K562 (cell line): ENCODE measurements around the gene SLC4A2. TPM values are rescaled to one million over a fixed set of nuclear protein-coding genes. Genes with fewer than 3 reads are reported as not detected.

Experiments
- ATAC-seq: fragments of 200-7000 bp; cut with Tn5 transposase; 3 replicates; pipeline ENCODE4 v1.9.1; 2020; ENCODE audit warnings: moderate library complexity
- BruUV-seq: library from RNA; stranded (reverse); fragments of 400-500 nt; replicated peaks from 2 replicates; lab custom pipeline; 2021; lab: Mats Ljungman, UMichigan
- CTCF ChIA-PET: fragments of 300-600 bp; formaldehyde crosslinking; extraction: SDS; loops from one replicate; lab custom pipeline; 2021; ENCODE audit warnings: low intra/inter-chr PET ratio; lab: Yijun Ruan, JAX
- POLR2A ChIA-PET: fragments of 300-600, 350-650 bp; sonication (Branson Sonifier 250); formaldehyde crosslinking; extraction: SDS; loops from one replicate; lab custom pipeline; 2021; ENCODE audit warnings: antibody characterized with exemption, inconsistent platforms; lab: Yijun Ruan, JAX
- DNase-seq, 4 experiments: peaks; one replicate each; pipeline versions ENCODE4 v3.0.0 to v3.0.0-alpha.2; 2011 to 2018; ENCODE audit warnings: low spot score in 3 of 4, mixed read lengths in 3 of 4; ENCODE audit errors: extremely low read depth in 1 of 4
- FAIRE-seq: peaks from 2 replicates; lab custom pipeline; 2011; peaks lifted over from hg19 to GRCh38; lab: Jason Lieb, UNC
- H2AFZ ChIP-seq: 2 replicates; pipeline ENCODE4 v1.6.0; 2011; ENCODE audit warnings: low read depth, low read length, control low read depth, inconsistent platforms
- H3K27ac ChIP-seq: fragments of 200-600 bp; 3 replicates; pipeline ENCODE4 v1.8.0; 2011; ENCODE audit warnings: low read depth, mild to moderate bottlenecking, control low read depth, inconsistent platforms, low read length, moderate library complexity, mixed read lengths; ENCODE audit errors: extremely low read depth
- H3K27me3 ChIP-seq, 2 experiments: fragments of 300-600 bp in 1 of 2; 2 replicates in 1 of 2; 3 replicates in 1 of 2; pipeline versions ENCODE4 v1.6.0 to v1.8.0; 2011; ENCODE audit warnings: inconsistent platforms in 2 of 2, low read length in 2 of 2, mild to moderate bottlenecking in 1 of 2, mixed read lengths in 1 of 2, moderate library complexity in 1 of 2; ENCODE audit not compliant: control insufficient read depth in 2 of 2, insufficient read depth in 2 of 2
- H3K36me3 ChIP-seq: fragments of 300-600 bp; 3 replicates; pipeline ENCODE4 v1.8.0; 2011; ENCODE audit warnings: mild to moderate bottlenecking, low read length, inconsistent platforms; ENCODE audit not compliant: control insufficient read depth, insufficient read depth
- H3K4me1 ChIP-seq, 2 experiments: fragments of 200-600 bp in 1 of 2; replicated peaks in 1 of 2; 2 replicates in 1 of 2; 3 replicates in 1 of 2; pipeline versions ENCODE4 v1.5.1 to v1.8.0; 2011; ENCODE audit warnings: inconsistent platforms in 2 of 2, low read length in 2 of 2, mild to moderate bottlenecking in 1 of 2, mixed read lengths in 1 of 2, moderate library complexity in 1 of 2; ENCODE audit not compliant: control insufficient read depth in 2 of 2, insufficient read depth in 2 of 2
- H3K4me2 ChIP-seq: 2 replicates; pipeline ENCODE4 v1.6.1; 2011; ENCODE audit warnings: low read length, control low read depth, inconsistent platforms, mixed read lengths; ENCODE audit not compliant: insufficient read depth
- H3K4me3 ChIP-seq: fragments of 200-600 bp; sonication (generic), shearing (Covaris generic); 2 replicates; pipeline ENCODE4 v1.5.1; 2016; ENCODE audit warnings: control low read depth, inconsistent platforms
- H3K79me2 ChIP-seq: fragments of 200-600 bp; 3 replicates; pipeline ENCODE4 v1.8.0; 2011; ENCODE audit warnings: low read length, inconsistent platforms; ENCODE audit not compliant: control insufficient read depth, insufficient read depth
- H3K9ac ChIP-seq, 2 experiments: 2 replicates each; pipeline versions ENCODE4 v1.6.0 to v1.6.1; 2011; ENCODE audit warnings: low read depth in 2 of 2, low read length in 2 of 2, control low read depth in 1 of 2, inconsistent platforms in 1 of 2, mild to moderate bottlenecking in 1 of 2, mixed read lengths in 1 of 2; ENCODE audit not compliant: insufficient read depth in 1 of 2
- H3K9me1 ChIP-seq: one replicate; pipeline ENCODE4 v1.6.0; 2011; ENCODE audit warnings: inconsistent platforms, mild to moderate bottlenecking, low read length, moderate library complexity; ENCODE audit not compliant: control insufficient read depth, insufficient read depth
- H3K9me3 ChIP-seq: replicated peaks from 2 replicates; pipeline ENCODE4 v1.5.1; 2011; ENCODE audit warnings: low read depth, low read length, inconsistent platforms; ENCODE audit not compliant: control insufficient read depth, insufficient read depth
- H4K20me1 ChIP-seq: replicated peaks from 2 replicates; pipeline ENCODE4 v1.6.1; 2011; ENCODE audit warnings: low read length, inconsistent platforms, mixed read lengths; ENCODE audit not compliant: control insufficient read depth, insufficient read depth
- ARID1B ChIP-seq: fragments of 450-650 bp; IDR thresholded peaks from 2 replicates; pipeline ENCODE4 v1.6.1; 2016; ENCODE audit warnings: antibody characterized with exemption, mild to moderate bottlenecking, inconsistent platforms
- CEBPG ChIP-seq, 3 experiments: fragments of 200-800 bp in 1 of 3; sonication (Bioruptor generic) in 1 of 3; sonication (generic) in 1 of 3; formaldehyde crosslinking in 1 of 3; IDR thresholded peaks in 2 of 3; conservative IDR thresholded peaks in 1 of 3; 2 replicates each; pipeline versions ENCODE4 v1.6.1 to v1.8.0; 2016 to 2022; ENCODE audit warnings: missing compliant biosample characterization in 2 of 3, missing genetic modification characterization in 2 of 3, mild to moderate bottlenecking in 1 of 3, missing genetic modification reagents in 1 of 3
- FOXM1 ChIP-seq, 2 experiments: fragments of 450-650 bp in 1 of 2; sonication (generic) in 1 of 2; formaldehyde crosslinking in 1 of 2; IDR thresholded peaks; 2 replicates each; pipeline versions ENCODE4 v1.6.1 to v1.9.0; 2017 to 2022; ENCODE audit warnings: low read depth in 2 of 2, mild to moderate bottlenecking in 2 of 2, missing genetic modification reagents in 1 of 2, moderate library complexity in 1 of 2
- HDAC1 ChIP-seq, 2 experiments: fragments of 450-650 bp; IDR thresholded peaks; 2 replicates each; pipeline ENCODE4 v1.6.1; 2016 to 2017; ENCODE audit warnings: inconsistent platforms in 1 of 2, mild to moderate bottlenecking in 1 of 2, moderate library complexity in 1 of 2
- JUND ChIP-seq, 2 experiments: IDR thresholded peaks; 2 replicates in 1 of 2; 3 replicates in 1 of 2; pipeline ENCODE4 v1.6.1; 2011; ENCODE audit warnings: borderline replicate concordance in 2 of 2, low read depth in 2 of 2, low read length in 2 of 2, improper control_type of control experiment in 1 of 2, missing biosample characterization in 1 of 2, missing genetic modification characterization in 1 of 2, missing genetic modification reagents in 1 of 2
- ZNF57 ChIP-seq: fragments of 450-650 bp; formaldehyde crosslinking; IDR thresholded peaks from 2 replicates; pipeline ENCODE4 v1.4.0; 2020; ENCODE audit warnings: mild to moderate bottlenecking, moderate library complexity
- WGBS: fragments of 100-300 bp; shearing (Covaris generic); methylation state at CpG from one replicate; pipeline ENCODE4 v1.1.6; 2016; ENCODE audit warnings: low coverage, mixed read lengths; ENCODE audit not compliant: insufficient coverage; ENCODE audit errors: missing lambda C conversion rate; 5-methylcytosine and 5-hydroxymethylcytosine counted together
- in situ Hi-C: fragments of 300-500 bp; cut with MboI; formaldehyde crosslinking; loops from 4 replicates; pipeline ENCODE4 v1.15.0; 2018; ENCODE audit warnings: inconsistent platforms, mixed read lengths
- intact Hi-C: fragments of 100-400 bp; cut with micrococcal nuclease; formaldehyde crosslinking; loops from 2 replicates; pipeline ENCODE4 v1.14.2; 2022
- polyA plus RNA-seq, 8 experiments: library from polyadenylated mRNA; depleted of rRNA in 4 of 8; stranded (reverse) in 5 of 8; unstranded in 3 of 8; fragments of >200 nt; fragmentation: Nextera tagmentation in 2 of 8; fragmentation: Illumina TruSeq in 1 of 8; extraction: Ambion mirVana in 2 of 8; extraction: Trizol in 1 of 8; gene quantifications; 2 replicates each; pipeline versions ENCODE4 v1.2.1 to v1.2.3, GENCODE V29; 2011 to 2014; ENCODE audit warnings: inconsistent platforms in 1 of 8, missing spikeins in 1 of 8
- total RNA-seq, 7 experiments: library from RNA; depleted of rRNA in 6 of 7; stranded (reverse); fragments of >200 nt in 6 of 7; fragmentation: Illumina TruSeq in 2 of 7; extraction: Trizol in 2 of 7; gene quantifications; 2 replicates each; pipeline versions ENCODE4 v1.2.1 to v1.2.3, GENCODE V29; 2011 to 2021; ENCODE audit warnings: low replicate concordance in 1 of 7
- TF ChIP-seq, protein P1 (sequence below): fragments of 450-650 bp; IDR thresholded peaks from 2 replicates; pipeline ENCODE4 v1.6.1; 2017; ENCODE audit warnings: antibody characterized with exemption, mild to moderate bottlenecking
- TF ChIP-seq, protein P2 (sequence below): fragments of 450-650 bp; IDR thresholded peaks from 2 replicates; pipeline ENCODE4 v1.6.1; 2016; ENCODE audit warnings: missing biosample characterization, missing genetic modification characterization
- TF ChIP-seq, protein P3 (sequence below): fragments of 450-650 bp; IDR thresholded peaks from 2 replicates; pipeline ENCODE4 v1.6.1; 2016
- TF ChIP-seq, protein P4 (sequence below): fragments of 450-650 bp; conservative IDR thresholded peaks from 2 replicates; pipeline ENCODE4 v1.6.1; 2016; ENCODE audit warnings: missing genetic modification characterization, low read depth, mild to moderate bottlenecking, missing compliant biosample characterization, moderate library complexity

The SLC4A2 gene
- total and polyA plus RNA-seq, 9 of the 15 experiments (the other 6 are each of a cell fraction or from before 2014, with no cell fraction given): 11.4 to 375 (median 130) TPM

DNA sequence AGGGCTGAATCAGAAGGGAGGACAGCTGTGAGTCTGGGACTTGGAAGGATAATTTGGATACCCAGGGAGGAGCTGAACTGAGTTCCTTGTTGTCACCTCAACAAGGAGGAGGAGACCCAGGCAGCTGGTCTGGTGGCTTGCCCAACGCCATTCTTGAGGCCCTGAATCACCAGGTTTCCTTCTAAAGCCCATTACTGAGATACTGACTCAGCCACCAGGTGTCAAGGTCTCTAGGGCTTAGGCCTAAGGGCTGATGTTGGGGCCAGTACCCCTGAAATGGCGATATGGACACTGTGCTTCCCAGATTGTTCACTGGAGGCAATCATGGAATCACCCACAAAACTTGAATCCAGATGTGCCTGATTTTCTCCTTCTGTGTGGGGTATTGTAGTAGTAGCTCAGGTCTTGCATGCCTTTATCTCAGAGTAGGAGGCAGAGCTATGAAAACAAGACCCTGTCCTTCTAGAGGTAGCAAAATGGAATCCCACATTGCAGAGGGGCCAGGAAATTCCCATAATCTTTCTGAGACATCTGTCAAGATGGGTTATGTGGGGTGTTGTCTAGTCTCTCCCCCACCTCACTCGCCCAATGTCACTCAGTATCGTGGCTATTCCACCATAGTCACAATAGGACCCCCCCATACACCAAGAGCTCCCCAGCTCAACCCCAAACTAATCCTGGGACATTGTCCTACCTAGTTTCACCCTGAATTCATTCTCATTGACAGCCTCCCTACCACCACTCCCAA is 33.3 kb upstream of the SLC4A2 start:
- in situ Hi-C loops: no loop called here
- POLR2A ChIA-PET: interaction anchor here (0.6 to 14.3 kb wide), 10 partner anchors 9 to 81 kb away, joined by 3 to 146 read pairs (median 4); partner anchors contain the start of gene FASTK
- TF ChIP-seq, protein P1, sequence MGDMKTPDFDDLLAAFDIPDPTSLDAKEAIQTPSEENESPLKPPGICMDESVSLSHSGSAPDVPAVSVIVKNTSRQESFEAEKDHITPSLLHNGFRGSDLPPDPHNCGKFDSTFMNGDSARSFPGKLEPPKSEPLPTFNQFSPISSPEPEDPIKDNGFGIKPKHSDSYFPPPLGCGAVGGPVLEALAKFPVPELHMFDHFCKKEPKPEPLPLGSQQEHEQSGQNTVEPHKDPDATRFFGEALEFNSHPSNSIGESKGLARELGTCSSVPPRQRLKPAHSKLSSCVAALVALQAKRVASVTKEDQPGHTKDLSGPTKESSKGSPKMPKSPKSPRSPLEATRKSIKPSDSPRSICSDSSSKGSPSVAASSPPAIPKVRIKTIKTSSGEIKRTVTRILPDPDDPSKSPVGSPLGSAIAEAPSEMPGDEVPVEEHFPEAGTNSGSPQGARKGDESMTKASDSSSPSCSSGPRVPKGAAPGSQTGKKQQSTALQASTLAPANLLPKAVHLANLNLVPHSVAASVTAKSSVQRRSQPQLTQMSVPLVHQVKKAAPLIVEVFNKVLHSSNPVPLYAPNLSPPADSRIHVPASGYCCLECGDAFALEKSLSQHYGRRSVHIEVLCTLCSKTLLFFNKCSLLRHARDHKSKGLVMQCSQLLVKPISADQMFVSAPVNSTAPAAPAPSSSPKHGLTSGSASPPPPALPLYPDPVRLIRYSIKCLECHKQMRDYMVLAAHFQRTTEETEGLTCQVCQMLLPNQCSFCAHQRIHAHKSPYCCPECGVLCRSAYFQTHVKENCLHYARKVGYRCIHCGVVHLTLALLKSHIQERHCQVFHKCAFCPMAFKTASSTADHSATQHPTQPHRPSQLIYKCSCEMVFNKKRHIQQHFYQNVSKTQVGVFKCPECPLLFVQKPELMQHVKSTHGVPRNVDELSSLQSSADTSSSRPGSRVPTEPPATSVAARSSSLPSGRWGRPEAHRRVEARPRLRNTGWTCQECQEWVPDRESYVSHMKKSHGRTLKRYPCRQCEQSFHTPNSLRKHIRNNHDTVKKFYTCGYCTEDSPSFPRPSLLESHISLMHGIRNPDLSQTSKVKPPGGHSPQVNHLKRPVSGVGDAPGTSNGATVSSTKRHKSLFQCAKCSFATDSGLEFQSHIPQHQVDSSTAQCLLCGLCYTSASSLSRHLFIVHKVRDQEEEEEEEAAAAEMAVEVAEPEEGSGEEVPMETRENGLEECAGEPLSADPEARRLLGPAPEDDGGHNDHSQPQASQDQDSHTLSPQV: peak; percentile 58
- TF ChIP-seq, protein P2, sequence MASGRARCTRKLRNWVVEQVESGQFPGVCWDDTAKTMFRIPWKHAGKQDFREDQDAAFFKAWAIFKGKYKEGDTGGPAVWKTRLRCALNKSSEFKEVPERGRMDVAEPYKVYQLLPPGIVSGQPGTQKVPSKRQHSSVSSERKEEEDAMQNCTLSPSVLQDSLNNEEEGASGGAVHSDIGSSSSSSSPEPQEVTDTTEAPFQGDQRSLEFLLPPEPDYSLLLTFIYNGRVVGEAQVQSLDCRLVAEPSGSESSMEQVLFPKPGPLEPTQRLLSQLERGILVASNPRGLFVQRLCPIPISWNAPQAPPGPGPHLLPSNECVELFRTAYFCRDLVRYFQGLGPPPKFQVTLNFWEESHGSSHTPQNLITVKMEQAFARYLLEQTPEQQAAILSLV (tag): peak; percentile 9; the same call in 1 of the 2 replicates
- peak; percentile 33; the same call in 1 of the 2 replicates for TF ChIP-seq ARID1B
- TF ChIP-seq ZNF57 (CRISPR knock-in tag): no peak
- TF ChIP-seq JUND (IDR thresholded peaks at IDR 0.05; ENCODE audit: borderline replicate concordance, low read depth, low read length): no peak
- no peak; the same call in 2 of the 3 replicates for TF ChIP-seq JUND (tag; IDR thresholded peaks at IDR 0.05; ENCODE audit: borderline replicate concordance, low read depth, low read length)
- 0 out of 4 replicates have a peak, but pooled peaks of 1 of the 2 experiments have one; percentile 13 for TF ChIP-seq HDAC1 (IDR thresholded peaks at IDR 0.05)
- TF ChIP-seq, protein P3, sequence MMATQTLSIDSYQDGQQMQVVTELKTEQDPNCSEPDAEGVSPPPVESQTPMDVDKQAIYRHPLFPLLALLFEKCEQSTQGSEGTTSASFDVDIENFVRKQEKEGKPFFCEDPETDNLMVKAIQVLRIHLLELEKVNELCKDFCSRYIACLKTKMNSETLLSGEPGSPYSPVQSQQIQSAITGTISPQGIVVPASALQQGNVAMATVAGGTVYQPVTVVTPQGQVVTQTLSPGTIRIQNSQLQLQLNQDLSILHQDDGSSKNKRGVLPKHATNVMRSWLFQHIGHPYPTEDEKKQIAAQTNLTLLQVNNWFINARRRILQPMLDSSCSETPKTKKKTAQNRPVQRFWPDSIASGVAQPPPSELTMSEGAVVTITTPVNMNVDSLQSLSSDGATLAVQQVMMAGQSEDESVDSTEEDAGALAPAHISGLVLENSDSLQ: peak; percentile 27; the same call in 1 of the 2 replicates
- TF ChIP-seq FOXM1 (IDR thresholded peaks at IDR 0.05; ENCODE audit: low read depth): no peak
- 0 out of 2 replicates have a peak, but pooled peaks have one; percentile 64 for TF ChIP-seq FOXM1 (CRISPR knock-in tag; IDR thresholded peaks at IDR 0.05; ENCODE audit: low read depth)
- TF ChIP-seq, protein P4, sequence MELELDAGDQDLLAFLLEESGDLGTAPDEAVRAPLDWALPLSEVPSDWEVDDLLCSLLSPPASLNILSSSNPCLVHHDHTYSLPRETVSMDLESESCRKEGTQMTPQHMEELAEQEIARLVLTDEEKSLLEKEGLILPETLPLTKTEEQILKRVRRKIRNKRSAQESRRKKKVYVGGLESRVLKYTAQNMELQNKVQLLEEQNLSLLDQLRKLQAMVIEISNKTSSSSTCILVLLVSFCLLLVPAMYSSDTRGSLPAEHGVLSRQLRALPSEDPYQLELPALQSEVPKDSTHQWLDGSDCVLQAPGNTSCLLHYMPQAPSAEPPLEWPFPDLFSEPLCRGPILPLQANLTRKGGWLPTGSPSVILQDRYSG (tag): no peak
- peak; percentile 26; the same call in 1 of the 2 replicates for TF ChIP-seq CEBPG (CRISPR knock-in tag; IDR thresholded peaks at IDR 0.05)
- TF ChIP-seq CEBPG (tag; conservative IDR thresholded peaks at IDR 0.05 in 1 of 2, IDR thresholded peaks at IDR 0.05 in 1 of 2): no peak

More for the DNA sequence above, 33.3 kb upstream of the SLC4A2 start:
- peaks cover 9% of the 10 kb centered on the region; the same call in 2 of the 3 replicates for H3K36me3 ChIP-seq
- H3K4me2 ChIP-seq: peak overlapping the region; percentile 81
- intact Hi-C loops: no loop called here
- CTCF ChIA-PET: no interaction called here
- no peaks in the 10 kb centered on the region for H4K20me1 ChIP-seq
- H3K79me2 ChIP-seq: peaks cover 23% of the 10 kb centered on the region
- H3K9me1 ChIP-seq: no peaks in the 10 kb centered on the region
- WGBS: 20% methylated on average over 4 of the region's 4 CpGs
- no peak overlapping the region for H3K4me3 ChIP-seq
- no TSS peak for BruUV-seq
- peak overlapping the region; percentile 73 for H3K27ac ChIP-seq
- peaks cover 35 to 55% of the 10 kb centered on the region in 2 experiments for H3K4me1 ChIP-seq
- no peak for ATAC-seq
- peak overlapping the region; percentile 39 to 47; a peak in 3 of 4 replicates for H3K9ac ChIP-seq
- DNase-seq: peak in 1 of 4 experiments; percentile 77
- no peaks in the 10 kb centered on the region for H3K27me3 ChIP-seq
- H3K9me3 ChIP-seq: no peaks in the 10 kb centered on the region
- FAIRE-seq: peak; percentile 59
- H2AFZ ChIP-seq: peak overlapping the region; percentile 47
